Left ventricle myocardium inferior (tissue), 1 donor: ENCODE measurements around the gene RAX2. TPM values are rescaled to one million over a fixed set of nuclear protein-coding genes. Genes with fewer than 3 reads are reported as not detected.
A peak's percentile ranks its signal among the peaks of the same experiment; 100 is the strongest.
"Not testable (repeated sequence)": the region's sequence is repeated elsewhere in the genome, so short reads cannot be mapped to it uniquely, and the experiment has no call there.

Experiments
- DNase-seq: peaks from one replicate; pipeline ENCODE4 v3.0.0-alpha.2; 2020
- H3K27ac ChIP-seq: fragments of 200-600 bp; replicated peaks from 2 replicates; pipeline ENCODE4 v1.8.0; 2021
- H3K27me3 ChIP-seq: fragments of 200-600 bp; 2 replicates; pipeline ENCODE4 v1.8.0; 2021; ENCODE audit warnings: low read depth
- H3K36me3 ChIP-seq: fragments of 200-600 bp; 2 replicates; pipeline ENCODE4 v1.8.0; 2021
- H3K4me1 ChIP-seq: fragments of 200-600 bp; 2 replicates; pipeline ENCODE4 v1.8.0; 2021
- H3K4me3 ChIP-seq: fragments of 200-600 bp; 2 replicates; pipeline ENCODE4 v1.8.0; 2021; ENCODE audit warnings: mild to moderate bottlenecking, moderate library complexity
- H3K9me3 ChIP-seq: fragments of 200-600 bp; replicated peaks from 2 replicates; pipeline ENCODE4 v1.8.0; 2021
- intact Hi-C: fragments of 100-400 bp; cut with micrococcal nuclease; formaldehyde crosslinking; loops from one replicate; pipeline ENCODE4 v1.11.0; 2022
- total RNA-seq: library from RNA; stranded (reverse); fragmentation: NEBNext Ultra II Directional; extraction: Animal tissue kit (Norgen Biotek cat#: 25700); gene quantifications from one replicate; pipeline ENCODE4 v1.2.1, GENCODE V29; 2021
- TF ChIP-seq, protein P1 (sequence below): fragments of 200-600 bp; IDR thresholded peaks from 2 replicates; pipeline ENCODE4 v1.8.0; 2021; ENCODE audit warnings: antibody characterized with exemption, mild to moderate bottlenecking, borderline replicate concordance
- donor health status: DM: no; HTN: yes; CAD: no; lungs with severe emphysema.

Gene RAX2
- total RNA-seq, 1 donor from 2014 or later = not detected

GRCh38 chr19:3759482-3760254 is 12.4 kb downstream of the RAX2 start:
- Histone ChIP-seq H3K27ac (no peak overlapping the region), H3K36me3 (peaks cover 34% of the 10 kb centered on the region), H3K4me1 (peaks cover 51% of the 10 kb centered on the region), H3K27me3 (no peaks in the 10 kb centered on the region), H3K4me3 (peak overlapping the region; percentile 99), H3K9me3 (no peaks in the 10 kb centered on the region)
- intact Hi-C loops = no loop called here
- TF ChIP-seq, protein P1, sequence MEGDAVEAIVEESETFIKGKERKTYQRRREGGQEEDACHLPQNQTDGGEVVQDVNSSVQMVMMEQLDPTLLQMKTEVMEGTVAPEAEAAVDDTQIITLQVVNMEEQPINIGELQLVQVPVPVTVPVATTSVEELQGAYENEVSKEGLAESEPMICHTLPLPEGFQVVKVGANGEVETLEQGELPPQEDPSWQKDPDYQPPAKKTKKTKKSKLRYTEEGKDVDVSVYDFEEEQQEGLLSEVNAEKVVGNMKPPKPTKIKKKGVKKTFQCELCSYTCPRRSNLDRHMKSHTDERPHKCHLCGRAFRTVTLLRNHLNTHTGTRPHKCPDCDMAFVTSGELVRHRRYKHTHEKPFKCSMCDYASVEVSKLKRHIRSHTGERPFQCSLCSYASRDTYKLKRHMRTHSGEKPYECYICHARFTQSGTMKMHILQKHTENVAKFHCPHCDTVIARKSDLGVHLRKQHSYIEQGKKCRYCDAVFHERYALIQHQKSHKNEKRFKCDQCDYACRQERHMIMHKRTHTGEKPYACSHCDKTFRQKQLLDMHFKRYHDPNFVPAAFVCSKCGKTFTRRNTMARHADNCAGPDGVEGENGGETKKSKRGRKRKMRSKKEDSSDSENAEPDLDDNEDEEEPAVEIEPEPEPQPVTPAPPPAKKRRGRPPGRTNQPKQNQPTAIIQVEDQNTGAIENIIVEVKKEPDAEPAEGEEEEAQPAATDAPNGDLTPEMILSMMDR = no peak
- no peak for DNase-seq

DNA sequence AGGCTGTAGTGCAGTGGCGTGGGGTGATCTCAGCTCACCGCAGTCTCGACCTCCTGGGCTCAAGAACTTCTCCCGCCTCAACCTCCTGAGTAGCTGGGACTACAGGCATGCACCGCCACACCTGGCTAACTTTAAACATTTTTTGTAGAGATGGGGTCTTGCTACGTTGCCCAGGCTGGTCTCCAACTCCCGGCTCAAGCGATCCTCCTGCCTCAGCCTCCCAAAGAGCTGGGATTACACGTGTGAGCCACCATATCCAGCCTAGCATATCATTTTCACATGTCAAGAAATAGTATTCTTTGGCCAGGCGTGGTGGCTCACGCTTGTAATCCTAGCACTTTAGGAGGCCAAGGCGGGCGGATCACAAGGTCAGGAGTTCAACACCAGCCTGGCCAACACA is 13.7 kb downstream of the RAX2 start:
- DNase-seq, H3K27me3 ChIP-seq, intact Hi-C loops, H3K4me3 ChIP-seq, H3K27ac ChIP-seq, H3K9me3 ChIP-seq: not testable (repeated sequence)
- Histone ChIP-seq H3K4me1 (peaks cover 43% of the 10 kb centered on the region), H3K36me3 (peaks cover 42% of the 10 kb centered on the region)

DNA sequence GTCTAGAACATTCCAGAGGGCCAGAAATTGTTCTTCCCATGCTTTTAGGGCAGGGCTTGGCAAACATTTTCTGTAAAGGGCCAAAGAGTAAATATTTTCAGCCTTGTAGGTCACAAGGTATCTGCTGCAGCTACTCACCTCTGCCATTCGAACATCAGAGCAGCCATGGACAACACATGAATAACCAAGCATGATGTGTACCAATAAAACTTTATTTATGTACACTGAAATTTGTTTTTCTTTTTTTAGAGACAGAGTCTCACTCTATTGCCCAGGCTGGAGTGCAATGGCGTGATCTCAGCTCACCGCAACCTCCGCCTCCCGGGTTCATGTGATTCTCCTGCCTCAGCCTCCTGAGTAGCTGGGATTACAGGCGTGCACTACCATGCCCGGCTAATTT is 14.3 kb downstream of the RAX2 start:
- not testable (repeated sequence) for DNase-seq

GRCh38 chr19:3753631-3754410 is 18.2 kb downstream of the RAX2 start:
- TF ChIP-seq, protein P1 = no peak
- H3K4me1 ChIP-seq = peaks cover 4% of the 10 kb centered on the region
- H3K4me3 ChIP-seq = no peak overlapping the region
- H3K27ac ChIP-seq = no peak overlapping the region
- DNase-seq = no peak
- intact Hi-C loops = no loop called here
- peaks cover 68% of the 10 kb centered on the region for H3K36me3 ChIP-seq
- H3K9me3 ChIP-seq = no peaks in the 10 kb centered on the region
- no peaks in the 10 kb centered on the region for H3K27me3 ChIP-seq

More for the DNA sequence above, 14.3 kb downstream of the RAX2 start:
- Histone ChIP-seq H3K4me1 (peaks cover 39% of the 10 kb centered on the region), H3K36me3 (peaks cover 48% of the 10 kb centered on the region)
- H3K9me3 ChIP-seq, H3K27ac ChIP-seq, intact Hi-C loops, H3K4me3 ChIP-seq, H3K27me3 ChIP-seq: not testable (repeated sequence)

GRCh38 chr19:3752492-3752891 is 19.5 kb downstream of the RAX2 start:
- no peak for DNase-seq
- Histone ChIP-seq H3K9me3 (no peaks in the 10 kb centered on the region), H3K27ac (no peak overlapping the region), H3K4me1 (no peaks in the 10 kb centered on the region), H3K36me3 (peaks cover 55% of the 10 kb centered on the region), H3K27me3 (no peaks in the 10 kb centered on the region), H3K4me3 (no peak overlapping the region)
- intact Hi-C loops = no loop called here
- TF ChIP-seq, protein P1 = no peak

- no peaks in the 10 kb centered on the region for H3K9me3 ChIP-seq
- H3K4me1 ChIP-seq = no peaks in the 10 kb centered on the region
- no peak for DNase-seq
- peaks cover 10% of the 10 kb centered on the region for H3K27me3 ChIP-seq
- peaks cover 44% of the 10 kb centered on the region for H3K36me3 ChIP-seq
- H3K4me3 ChIP-seq = no peak overlapping the region
- intact Hi-C loops = no loop called here
- no peak overlapping the region for H3K27ac ChIP-seq
- TF ChIP-seq, protein P1 = no peak
Measured at GRCh38 chr19:3751236-3751635, 20.8 kb downstream of the RAX2 start.
